HEK293 (cell line): ENCODE measurements around the gene SLC9A5.

Experiments
- CTCF ChIA-PET: fragments of 350-600 bp; formaldehyde crosslinking; extraction: SDS; loops from one replicate; lab custom pipeline; 2021; ENCODE audit warnings: antibody characterized with exemption; lab: Yijun Ruan, JAX
- POLR2A ChIA-PET: fragments of 300-600 bp; formaldehyde crosslinking; extraction: SDS; loops from one replicate; lab custom pipeline; 2020; ENCODE audit warnings: antibody characterized with exemption, inconsistent platforms; lab: Yijun Ruan, JAX
- H3K27ac ChIP-seq: fragments of 200-500 bp; sonication (Bioruptor generic); 2 replicates; pipeline ENCODE4 v1.5.1; 2014; ENCODE audit warnings: low read depth, low read length, control low read depth, inconsistent platforms; ENCODE audit errors: extremely low read depth
- H3K36me3 ChIP-seq, 2 experiments: fragments of 200-500 bp in 1 of 2; sonication (Bioruptor generic) in 1 of 2; 1 replicate in 1 of 2; 2 replicates in 1 of 2; pipeline ENCODE4 v1.5.1; 2014 to 2017; ENCODE audit warnings: inconsistent platforms in 2 of 2, low read length in 2 of 2; ENCODE audit not compliant: control insufficient read depth in 2 of 2, insufficient read depth in 1 of 2
- H3K4me1 ChIP-seq: fragments of 200-500 bp; sonication (Bioruptor generic); 2 replicates; pipeline ENCODE4 v1.5.1; 2014; ENCODE audit warnings: mild to moderate bottlenecking, low read length, inconsistent platforms; ENCODE audit not compliant: control insufficient read depth, insufficient read depth
- H3K4me3 ChIP-seq: 2 replicates; pipeline ENCODE4 v1.5.1; 2011; ENCODE audit warnings: low read depth, mild to moderate bottlenecking, control low read depth, low read length, moderate library complexity
- H3K9me3 ChIP-seq: fragments of 200-500 bp; sonication (Bioruptor generic); 2 replicates; pipeline ENCODE4 v1.5.1; 2014; ENCODE audit warnings: low read depth, low read length, inconsistent platforms; ENCODE audit not compliant: control insufficient read depth, insufficient read depth
- IKZF3 ChIP-seq: fragments of 450-650 bp; IDR thresholded peaks from 2 replicates; pipeline ENCODE4 v1.5.0; 2018; ENCODE audit warnings: missing biosample characterization, mild to moderate bottlenecking, missing genetic modification characterization, moderate library complexity
- TSHZ1 ChIP-seq: fragments of 450-650 bp; formaldehyde crosslinking; IDR thresholded peaks from 2 replicates; pipeline ENCODE4 v1.5.1; 2016; ENCODE audit warnings: missing biosample characterization, missing genetic modification characterization, borderline replicate concordance
- ZFP69B ChIP-seq: fragments of 450-650 bp; formaldehyde crosslinking; IDR thresholded peaks from 2 replicates; pipeline ENCODE4 v1.5.1; 2016; ENCODE audit warnings: missing biosample characterization, missing genetic modification characterization
- ZNF169 ChIP-seq: fragments of 450-650 bp; formaldehyde crosslinking; IDR thresholded peaks from 2 replicates; pipeline ENCODE4 v1.5.1; 2016; ENCODE audit warnings: missing biosample characterization, missing genetic modification characterization
- ZNF175 ChIP-seq: fragments of 450-650 bp; formaldehyde crosslinking; IDR thresholded peaks from 2 replicates; pipeline ENCODE4 v1.5.1; 2016; ENCODE audit warnings: missing biosample characterization, missing genetic modification characterization
- ZNF2 ChIP-seq: fragments of 450-650 bp; formaldehyde crosslinking; IDR thresholded peaks from 2 replicates; pipeline ENCODE4 v1.5.1; 2016; ENCODE audit warnings: missing biosample characterization, missing genetic modification characterization
- ZNF404 ChIP-seq: fragments of 450-650 bp; formaldehyde crosslinking; IDR thresholded peaks from 2 replicates; pipeline ENCODE4 v1.5.1; 2017; ENCODE audit warnings: missing biosample characterization, missing genetic modification characterization
- ZNF416 ChIP-seq: fragments of 450-650 bp; formaldehyde crosslinking; IDR thresholded peaks from 2 replicates; pipeline ENCODE4 v1.5.1; 2016; ENCODE audit warnings: missing biosample characterization, missing genetic modification characterization
- ZNF426 ChIP-seq: fragments of 450-650 bp; formaldehyde crosslinking; IDR thresholded peaks from 2 replicates; pipeline ENCODE4 v1.5.1; 2017; ENCODE audit warnings: missing biosample characterization, missing genetic modification characterization, mild to moderate bottlenecking, inconsistent platforms, moderate library complexity
- ZNF513 ChIP-seq: fragments of 450-650 bp; IDR thresholded peaks from 2 replicates; pipeline ENCODE4 v1.5.1; 2018; ENCODE audit warnings: missing biosample characterization, missing genetic modification characterization
- ZNF571 ChIP-seq: fragments of 450-650 bp; formaldehyde crosslinking; IDR thresholded peaks from 2 replicates; pipeline ENCODE4 v1.5.0; 2017; ENCODE audit warnings: missing biosample characterization, missing genetic modification characterization
- ZNF596 ChIP-seq: fragments of 450-650 bp; IDR thresholded peaks from 2 replicates; pipeline ENCODE4 v1.5.0; 2018; ENCODE audit warnings: missing biosample characterization, mild to moderate bottlenecking, missing genetic modification characterization, moderate library complexity
- ZNF610 ChIP-seq: fragments of 450-650 bp; formaldehyde crosslinking; IDR thresholded peaks from 2 replicates; pipeline ENCODE4 v1.5.1; 2016; ENCODE audit warnings: missing biosample characterization, missing genetic modification characterization, borderline replicate concordance
- ZNF624 ChIP-seq: fragments of 450-650 bp; formaldehyde crosslinking; IDR thresholded peaks from 2 replicates; pipeline ENCODE4 v1.5.1; 2017; ENCODE audit warnings: missing biosample characterization, missing genetic modification characterization
- ZNF701 ChIP-seq: fragments of 450-650 bp; formaldehyde crosslinking; IDR thresholded peaks from 2 replicates; pipeline ENCODE4 v1.5.1; 2016; ENCODE audit warnings: missing biosample characterization, missing genetic modification characterization
- ZNF707 ChIP-seq: fragments of 450-650 bp; formaldehyde crosslinking; IDR thresholded peaks from 2 replicates; pipeline ENCODE4 v1.5.1; 2016; ENCODE audit warnings: missing biosample characterization, missing genetic modification characterization
- ZNF777 ChIP-seq: fragments of 450-650 bp; formaldehyde crosslinking; IDR thresholded peaks from 2 replicates; pipeline ENCODE4 v1.5.1; 2017; ENCODE audit warnings: missing biosample characterization, missing genetic modification characterization, borderline replicate concordance
- TF ChIP-seq, protein P1 (sequence below): fragments of 450-650 bp; formaldehyde crosslinking; optimal IDR thresholded peaks from 2 replicates; pipeline ENCODE3; 2016; ENCODE audit warnings: missing biosample characterization, mild to moderate bottlenecking, missing genetic modification characterization
- TF ChIP-seq, protein P2 (sequence below): fragments of 450-650 bp; formaldehyde crosslinking; IDR thresholded peaks from 2 replicates; pipeline ENCODE4 v1.5.1; 2017; ENCODE audit warnings: missing biosample characterization, mild to moderate bottlenecking, missing genetic modification characterization, moderate library complexity
- TF ChIP-seq, protein P3 (sequence below): fragments of 450-650 bp; formaldehyde crosslinking; conservative IDR thresholded peaks from 2 replicates; pipeline ENCODE4 v1.5.1; 2016; ENCODE audit warnings: low read depth, missing biosample characterization, missing genetic modification characterization

The SLC9A5 gene

DNA sequence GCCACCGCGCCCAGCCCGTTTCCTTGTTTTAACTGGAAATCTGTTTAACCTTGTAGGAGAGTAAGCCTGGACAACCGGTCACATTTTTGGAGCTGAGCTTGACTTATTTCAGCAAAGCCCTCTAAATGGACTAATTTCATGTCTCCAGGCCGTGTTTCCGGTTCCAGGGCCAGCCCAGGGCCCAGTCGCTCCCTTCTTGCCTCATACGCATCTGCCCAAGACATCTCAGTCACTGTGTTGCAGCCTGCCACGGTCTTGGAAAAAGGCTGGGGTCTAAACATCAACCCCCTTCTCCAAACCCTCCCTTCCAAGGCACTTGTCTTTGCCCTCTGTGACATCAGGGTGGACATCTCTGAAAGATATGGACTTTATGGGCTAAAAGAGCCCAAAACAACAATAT, 49.5 kb downstream of the SLC9A5 start (continued):
- no peak for TF ChIP-seq ZNF426

GRCh38 chr16:67299269-67299668, 50.5 kb downstream of the SLC9A5 start:
- Histone ChIP-seq H3K27ac (no peak overlapping the region), H3K4me3 (no peak overlapping the region), H3K36me3 (no peaks in the 10 kb centered on the region), H3K4me1 (no peaks in the 10 kb centered on the region), H3K9me3 (no peaks in the 10 kb centered on the region)
- POLR2A ChIA-PET: no interaction called here
- CTCF ChIA-PET: no interaction called here
- TF ChIP-seq ZNF701 (tag by site-specific recombination): no peak
- no peak for TF ChIP-seq ZNF169 (tag by site-specific recombination)
- TF ChIP-seq, protein P1, sequence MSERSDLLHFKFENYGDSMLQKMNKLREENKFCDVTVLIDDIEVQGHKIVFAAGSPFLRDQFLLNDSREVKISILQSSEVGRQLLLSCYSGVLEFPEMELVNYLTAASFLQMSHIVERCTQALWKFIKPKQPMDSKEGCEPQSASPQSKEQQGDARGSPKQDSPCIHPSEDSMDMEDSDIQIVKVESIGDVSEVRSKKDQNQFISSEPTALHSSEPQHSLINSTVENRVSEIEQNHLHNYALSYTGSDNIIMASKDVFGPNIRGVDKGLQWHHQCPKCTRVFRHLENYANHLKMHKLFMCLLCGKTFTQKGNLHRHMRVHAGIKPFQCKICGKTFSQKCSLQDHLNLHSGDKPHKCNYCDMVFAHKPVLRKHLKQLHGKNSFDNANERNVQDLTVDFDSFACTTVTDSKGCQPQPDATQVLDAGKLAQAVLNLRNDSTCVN: no peak
- no peak for TF ChIP-seq ZNF2 (tag by site-specific recombination)
- no peak for TF ChIP-seq IKZF3 (tag by site-specific recombination)
- TF ChIP-seq ZNF777 (tag by site-specific recombination): no peak
- no peak for TF ChIP-seq ZNF175 (tag by site-specific recombination)
- no peak for TF ChIP-seq ZNF624 (tag by site-specific recombination)
- TF ChIP-seq ZNF416 (tag by site-specific recombination): no peak
- TF ChIP-seq ZFP69B (tag by site-specific recombination): no peak

DNA sequence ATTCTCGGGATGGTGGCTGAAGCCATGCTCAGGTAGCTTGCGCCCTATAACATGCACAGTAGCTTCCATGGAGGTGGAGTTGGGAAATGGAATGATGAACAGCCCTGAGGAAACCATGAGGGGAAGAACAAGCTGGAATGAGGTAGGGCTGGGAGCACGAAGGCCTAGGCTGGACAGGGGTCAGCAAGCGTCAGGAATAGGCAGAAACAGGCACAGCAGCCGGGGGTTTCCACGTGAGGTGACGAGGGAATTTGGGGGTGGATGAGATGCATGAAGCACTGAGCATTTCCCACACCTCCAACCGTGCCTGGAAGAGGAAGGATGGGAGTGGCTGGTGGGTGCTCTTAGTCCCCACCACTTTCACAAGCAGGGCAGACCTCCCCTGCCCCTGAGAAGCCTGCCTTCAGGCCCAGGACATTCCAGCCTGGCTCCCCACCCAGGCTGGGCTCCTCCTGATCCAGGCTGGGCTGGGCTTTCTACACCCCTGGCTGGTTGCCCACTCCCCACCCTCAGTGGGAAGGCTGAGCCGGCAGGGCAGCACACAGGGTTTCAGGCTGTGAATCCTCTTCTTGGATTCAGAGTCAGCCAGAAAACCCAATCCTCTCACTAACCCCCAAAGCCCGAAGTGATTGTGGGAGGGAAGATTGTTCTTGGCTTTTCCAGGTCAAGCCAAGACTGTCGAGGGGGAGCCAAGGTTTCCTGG, 52.5 kb downstream of the SLC9A5 start:
- H3K4me1 ChIP-seq: no peaks in the 10 kb centered on the region
- no peaks in the 10 kb centered on the region for H3K36me3 ChIP-seq
- no peak overlapping the region for H3K4me3 ChIP-seq
- no peaks in the 10 kb centered on the region for H3K9me3 ChIP-seq
- TF ChIP-seq TSHZ1 (no peak), ZNF404 (tag by site-specific recombination) (no peak), ZNF610 (tag by site-specific recombination) (no peak), ZNF707 (tag by site-specific recombination) (no peak), ZNF596 (tag by site-specific recombination) (no peak), ZNF571 (no peak), ZNF513 (tag by site-specific recombination) (no peak)
- TF ChIP-seq, protein P2, sequence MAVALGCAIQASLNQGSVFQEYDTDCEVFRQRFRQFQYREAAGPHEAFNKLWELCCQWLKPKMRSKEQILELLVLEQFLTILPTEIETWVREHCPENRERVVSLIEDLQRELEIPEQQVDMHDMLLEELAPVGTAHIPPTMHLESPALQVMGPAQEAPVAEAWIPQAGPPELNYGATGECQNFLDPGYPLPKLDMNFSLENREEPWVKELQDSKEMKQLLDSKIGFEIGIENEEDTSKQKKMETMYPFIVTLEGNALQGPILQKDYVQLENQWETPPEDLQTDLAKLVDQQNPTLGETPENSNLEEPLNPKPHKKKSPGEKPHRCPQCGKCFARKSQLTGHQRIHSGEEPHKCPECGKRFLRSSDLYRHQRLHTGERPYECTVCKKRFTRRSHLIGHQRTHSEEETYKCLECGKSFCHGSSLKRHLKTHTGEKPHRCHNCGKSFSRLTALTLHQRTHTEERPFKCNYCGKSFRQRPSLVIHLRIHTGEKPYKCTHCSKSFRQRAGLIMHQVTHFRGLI: peak; percentile 87
- TF ChIP-seq, protein P3, sequence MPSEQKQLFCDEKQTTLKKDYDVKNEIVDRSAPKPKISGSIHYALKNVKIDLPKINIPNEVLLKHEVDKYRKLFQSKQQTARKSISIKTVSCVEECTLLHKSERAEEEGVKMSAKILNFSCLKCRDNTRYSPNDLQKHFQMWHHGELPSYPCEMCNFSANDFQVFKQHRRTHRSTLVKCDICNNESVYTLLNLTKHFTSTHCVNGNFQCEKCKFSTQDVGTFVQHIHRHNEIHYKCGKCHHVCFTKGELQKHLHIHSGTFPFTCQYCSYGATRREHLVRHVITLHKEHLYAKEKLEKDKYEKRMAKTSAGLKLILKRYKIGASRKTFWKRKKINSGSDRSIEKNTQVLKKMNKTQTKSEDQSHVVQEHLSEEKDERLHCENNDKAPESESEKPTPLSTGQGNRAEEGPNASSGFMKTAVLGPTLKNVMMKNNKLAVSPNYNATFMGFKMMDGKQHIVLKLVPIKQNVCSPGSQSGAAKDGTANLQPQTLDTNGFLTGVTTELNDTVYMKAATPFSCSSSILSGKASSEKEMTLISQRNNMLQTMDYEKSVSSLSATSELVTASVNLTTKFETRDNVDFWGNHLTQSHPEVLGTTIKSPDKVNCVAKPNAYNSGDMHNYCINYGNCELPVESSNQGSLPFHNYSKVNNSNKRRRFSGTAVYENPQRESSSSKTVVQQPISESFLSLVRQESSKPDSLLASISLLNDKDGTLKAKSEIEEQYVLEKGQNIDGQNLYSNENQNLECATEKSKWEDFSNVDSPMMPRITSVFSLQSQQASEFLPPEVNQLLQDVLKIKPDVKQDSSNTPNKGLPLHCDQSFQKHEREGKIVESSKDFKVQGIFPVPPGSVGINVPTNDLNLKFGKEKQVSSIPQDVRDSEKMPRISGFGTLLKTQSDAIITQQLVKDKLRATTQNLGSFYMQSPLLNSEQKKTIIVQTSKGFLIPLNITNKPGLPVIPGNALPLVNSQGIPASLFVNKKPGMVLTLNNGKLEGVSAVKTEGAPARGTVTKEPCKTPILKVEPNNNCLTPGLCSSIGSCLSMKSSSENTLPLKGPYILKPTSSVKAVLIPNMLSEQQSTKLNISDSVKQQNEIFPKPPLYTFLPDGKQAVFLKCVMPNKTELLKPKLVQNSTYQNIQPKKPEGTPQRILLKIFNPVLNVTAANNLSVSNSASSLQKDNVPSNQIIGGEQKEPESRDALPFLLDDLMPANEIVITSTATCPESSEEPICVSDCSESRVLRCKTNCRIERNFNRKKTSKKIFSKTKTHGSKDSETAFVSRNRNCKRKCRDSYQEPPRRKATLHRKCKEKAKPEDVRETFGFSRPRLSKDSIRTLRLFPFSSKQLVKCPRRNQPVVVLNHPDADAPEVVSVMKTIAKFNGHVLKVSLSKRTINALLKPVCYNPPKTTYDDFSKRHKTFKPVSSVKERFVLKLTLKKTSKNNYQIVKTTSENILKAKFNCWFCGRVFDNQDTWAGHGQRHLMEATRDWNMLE (tag by site-specific recombination): no peak
- TF ChIP-seq, all 188 proteins: peak for 1
- no peak overlapping the region for H3K27ac ChIP-seq
- ChIA-PET CTCF (no interaction called here), POLR2A (no interaction called here)
